ENCODE measurements around the gene C11orf86.

DNA sequence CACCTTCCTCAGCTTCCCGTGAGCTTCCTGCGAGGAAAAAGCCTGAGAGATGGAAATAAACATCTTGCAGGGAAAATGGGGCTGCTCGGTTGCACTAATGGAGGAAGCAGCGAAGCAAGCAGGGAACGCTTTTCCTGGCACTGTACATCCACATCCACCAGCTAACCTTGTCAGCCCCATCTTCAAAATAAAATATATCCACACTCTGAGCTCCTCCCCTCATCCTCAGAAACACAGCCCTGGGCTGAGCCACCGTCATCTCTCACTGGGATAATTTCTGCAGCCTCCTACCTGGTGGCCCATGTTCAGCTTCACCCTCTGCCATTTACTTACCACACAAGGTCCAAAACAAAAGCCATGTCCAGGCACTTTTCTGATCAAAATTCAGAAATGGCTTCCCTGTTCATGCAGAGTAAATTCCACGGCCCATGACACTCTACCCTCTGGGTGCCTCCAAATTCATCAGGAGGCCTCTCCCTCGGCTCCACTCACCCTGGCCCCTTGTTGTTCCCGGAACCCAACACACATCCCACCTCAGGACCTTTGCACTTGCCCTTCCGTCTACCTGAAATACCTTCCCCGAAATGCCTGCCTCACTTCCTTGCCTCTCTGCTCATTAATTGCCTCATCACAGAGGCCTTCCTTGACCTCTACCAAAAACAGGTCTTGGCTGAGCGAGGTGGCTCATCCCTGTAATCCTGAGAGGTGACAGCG is 13.0 kb downstream of the C11orf86 start:
- TF ChIP-seq POLR2A (IDR thresholded peaks at IDR 0.05; ENCODE audit: low read length) (no peak), GATA1 (IDR thresholded peaks at IDR 0.05; ENCODE audit: low read depth, low read length) (no peak)
